Limb (tissue), 2 donors: ENCODE measurements around the gene PGM1.
A peak's percentile ranks its signal among the peaks of the same experiment; 100 is the strongest.

Experiments
- DNase-seq, 2 donors: peaks; one replicate each; pipeline ENCODE4 v3.0.0-alpha.2; 2016; ENCODE audit errors: extremely low spot score in 2 of 2

PGM1 gene

GRCh38 chr1:63633281-63633680 is 40.1 kb downstream of the PGM1 start:
- DNase-seq = no peak

- no peak for DNase-seq
Measured at GRCh38 chr1:63634471-63634870, 41.3 kb downstream of the PGM1 start.

DNA sequence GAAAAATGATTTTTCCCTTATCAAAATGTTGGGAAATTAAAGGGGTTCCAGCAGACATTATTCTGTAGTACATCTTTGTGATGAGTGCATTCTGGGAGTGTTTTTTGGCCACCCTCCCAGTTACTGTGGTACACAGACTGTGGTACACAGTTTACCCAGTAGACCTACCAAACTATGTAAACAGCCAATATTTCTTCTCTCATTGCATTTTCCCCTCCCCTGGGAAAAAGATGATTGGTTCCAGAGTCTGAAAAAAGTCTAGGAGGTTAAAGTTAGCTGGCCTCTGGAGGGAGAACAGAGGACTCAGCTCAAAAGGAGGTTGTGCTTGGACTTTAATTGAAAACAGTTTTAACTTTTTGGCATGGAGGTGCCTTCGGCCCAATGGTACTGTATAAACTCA is 42.5 kb downstream of the PGM1 start:
- DNase-seq = no peak

GRCh38 chr1:63636192-63637105 is 43.2 kb downstream of the PGM1 start:
- no peak for DNase-seq

GRCh38 chr1:63638471-63638870 is 45.3 kb downstream of the PGM1 start:
- no peak for DNase-seq

DNA sequence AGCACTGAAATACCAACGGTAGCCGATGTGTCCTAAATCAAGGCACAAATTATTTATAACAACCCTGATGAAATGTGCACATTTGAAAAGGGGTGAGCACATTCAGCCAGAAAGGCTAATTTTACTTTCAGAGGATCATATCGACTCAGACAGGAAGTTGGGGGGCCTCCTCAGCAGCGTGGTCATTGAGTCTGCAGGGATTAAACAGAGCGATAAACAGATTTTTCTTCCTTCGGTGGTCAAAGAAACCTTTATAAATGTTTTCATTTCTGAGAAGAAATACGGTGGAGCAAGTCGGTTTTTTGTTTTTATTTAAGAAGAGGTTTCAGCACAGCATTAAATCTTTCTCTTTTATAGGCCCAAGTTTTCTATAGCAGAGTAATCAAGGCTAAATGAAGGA is 45.7 kb downstream of the PGM1 start:
- no peak for DNase-seq

DNA sequence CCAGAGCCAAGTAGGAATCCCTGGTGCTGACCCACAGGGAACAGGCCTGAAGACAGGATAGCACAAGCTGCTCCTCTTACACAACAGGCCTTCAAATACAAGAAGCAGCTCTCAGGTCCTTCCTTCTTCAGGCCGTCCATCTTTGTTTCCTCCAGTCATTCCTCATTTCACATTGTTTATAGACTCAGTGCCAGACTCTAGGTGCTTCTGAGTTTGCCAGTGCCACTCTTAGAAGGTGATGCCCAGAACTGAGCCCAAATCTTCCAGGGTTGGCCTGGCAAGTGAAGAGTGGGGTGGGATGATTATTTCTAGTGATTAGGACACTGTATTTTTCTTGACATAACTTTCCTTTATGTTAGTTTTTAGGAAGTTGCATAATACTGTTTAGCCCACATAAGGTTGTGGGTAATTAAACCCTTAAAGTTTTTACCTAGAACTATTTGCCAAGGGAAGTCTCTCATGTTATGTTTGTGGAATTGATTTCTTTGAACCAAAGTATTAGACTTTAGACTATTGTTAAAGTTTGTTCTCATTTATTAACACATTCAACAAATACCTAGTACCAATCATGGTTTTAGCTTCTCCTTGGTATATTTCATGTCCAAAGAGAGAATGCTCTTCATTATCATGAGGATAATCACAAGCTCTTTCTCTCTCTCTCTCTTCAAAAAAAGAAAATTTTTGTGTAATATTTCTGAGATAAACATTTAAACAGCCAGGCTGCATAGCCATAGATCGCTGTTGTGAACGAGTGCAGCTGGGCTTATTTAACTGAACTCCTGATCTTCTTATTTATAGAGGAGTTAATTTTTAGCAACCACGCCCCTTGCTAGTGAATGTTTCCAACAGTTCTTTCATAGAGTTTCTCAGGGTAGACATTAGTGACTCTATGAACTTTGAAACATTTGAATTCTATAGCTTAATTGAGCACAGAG is 47.7 kb downstream of the PGM1 start:
- no peak for DNase-seq

DNA sequence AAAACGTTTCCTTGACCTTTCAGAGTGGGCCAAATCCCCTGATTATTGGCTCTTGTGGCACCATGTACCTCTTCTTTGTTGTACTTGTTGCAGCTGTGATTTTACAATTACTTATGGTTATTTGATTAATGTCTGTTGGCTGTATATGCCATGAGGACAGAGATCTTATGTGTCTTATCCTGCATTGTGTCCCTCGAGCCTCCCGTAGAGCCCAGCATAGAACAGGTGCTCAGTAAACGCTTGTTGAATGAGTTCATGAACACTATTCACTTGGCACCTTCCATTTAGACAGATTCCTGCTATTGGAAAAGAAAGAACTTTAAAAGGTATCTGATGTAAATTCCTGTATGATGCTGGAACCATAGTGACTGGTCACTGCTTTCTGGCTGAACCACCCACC is 48.4 kb downstream of the PGM1 start:
- DNase-seq = no peak

DNA sequence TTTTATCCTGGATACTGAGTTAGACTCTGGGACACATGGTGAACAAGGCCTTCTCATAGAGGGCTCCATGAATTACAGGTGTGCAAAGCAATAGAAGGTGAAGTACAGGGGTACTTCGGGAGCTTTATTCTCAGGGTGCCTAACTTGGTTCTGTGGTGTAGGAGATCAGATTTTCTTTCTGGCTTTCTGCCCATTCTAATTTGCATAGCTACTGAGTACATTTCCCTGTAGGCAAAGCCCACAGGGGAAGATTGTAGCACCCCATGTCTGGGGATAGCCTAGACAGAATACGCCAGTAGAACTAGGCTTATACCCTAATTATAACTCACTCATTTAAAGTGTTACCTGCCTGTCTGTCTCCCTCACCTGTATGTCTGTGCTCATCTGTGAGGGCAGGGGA is 49.7 kb downstream of the PGM1 start:
- DNase-seq = no peak

GRCh38 chr1:63643517-63643916 is 50.3 kb downstream of the PGM1 start:
- DNase-seq = no peak

DNA sequence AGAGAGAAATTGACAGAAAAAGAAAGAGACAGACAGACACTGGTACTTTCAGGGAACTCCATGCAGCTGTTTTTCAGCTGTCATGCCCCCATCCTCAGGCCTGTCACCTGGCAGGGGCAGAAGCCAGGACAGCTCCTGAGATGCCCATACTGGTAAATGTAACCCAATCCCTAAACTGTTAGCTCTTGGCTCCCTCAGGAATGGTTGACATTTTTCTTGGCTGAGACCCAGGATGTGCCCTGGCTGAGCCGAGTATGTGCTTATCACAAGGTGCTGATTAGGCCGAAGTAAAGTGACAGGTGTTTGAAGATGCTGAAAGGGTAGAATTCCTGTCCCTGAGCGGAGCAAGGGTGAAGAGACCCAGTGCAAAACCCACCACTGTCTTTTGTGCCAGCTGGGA is 50.7 kb downstream of the PGM1 start:
- no peak for DNase-seq

GRCh38 chr1:63645317-63645716 is 52.1 kb downstream of the PGM1 start:
- peak in 1 of 2 donors; percentile 78 for DNase-seq

DNA sequence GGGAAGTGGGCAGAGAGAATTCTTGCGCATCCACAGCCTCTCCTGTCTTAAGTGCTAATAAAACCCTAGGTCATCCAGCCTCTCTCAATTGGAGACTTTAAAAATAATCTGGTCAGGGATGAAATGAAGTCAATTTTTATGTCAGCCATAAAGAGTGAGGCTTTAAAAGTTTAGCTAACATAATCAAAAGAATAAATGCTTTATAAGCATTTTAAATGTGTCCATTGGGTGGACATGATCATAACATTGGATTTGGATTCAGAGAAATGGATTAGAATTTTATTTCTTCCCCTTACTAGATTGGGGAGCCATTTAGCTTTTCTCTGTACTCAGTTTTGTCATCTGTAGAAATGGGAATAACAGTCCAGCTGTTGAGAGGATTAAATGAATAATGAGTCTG is 55.5 kb downstream of the PGM1 start:
- DNase-seq = no peak

DNA sequence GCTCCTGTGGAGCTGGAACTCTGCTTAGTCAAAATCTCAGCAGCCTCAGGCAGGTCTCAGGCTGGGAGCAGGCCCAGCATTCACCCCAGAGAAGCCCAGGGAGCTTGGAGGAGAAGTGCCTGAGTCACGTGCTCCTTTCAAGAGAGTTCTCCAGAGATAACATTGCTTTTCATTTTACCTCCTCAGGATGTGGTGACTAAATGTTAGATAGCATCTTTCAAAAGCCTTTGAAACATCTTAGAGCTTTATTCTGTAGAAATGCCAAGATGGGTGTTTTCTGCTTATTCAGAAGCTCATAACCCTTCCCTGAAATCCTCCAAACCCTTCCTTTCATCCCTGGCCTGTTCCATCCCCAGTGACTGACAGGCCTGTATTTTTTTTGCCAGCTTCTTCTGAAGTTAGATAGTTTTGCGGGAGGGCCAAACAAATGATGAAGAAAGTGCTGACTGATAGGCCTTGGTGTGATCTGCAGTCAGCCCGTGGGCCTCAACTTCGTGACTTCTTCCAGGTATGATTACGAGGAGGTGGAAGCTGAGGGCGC is 58.0 kb downstream of the PGM1 start:
- no peak for DNase-seq

DNA sequence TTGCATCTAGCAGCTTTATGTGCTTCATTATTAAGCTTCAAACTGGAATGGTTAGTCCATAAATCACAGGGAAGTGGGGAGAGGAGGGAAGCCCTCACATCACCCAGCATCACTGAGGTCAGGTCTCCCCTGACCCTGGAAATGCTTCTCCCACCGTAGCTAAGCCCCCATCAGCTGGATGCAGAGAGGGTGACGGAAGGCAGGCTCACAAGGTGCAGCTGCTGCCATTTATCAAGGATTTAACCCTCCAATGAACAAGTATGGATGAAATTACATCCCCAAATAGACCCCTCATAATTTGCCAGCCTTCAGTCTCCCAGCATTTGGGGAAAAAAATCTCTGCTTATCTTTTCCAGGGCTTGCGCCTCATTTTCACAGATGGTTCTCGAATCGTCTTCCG is 60.8 kb downstream of the PGM1 start:
- no peak for DNase-seq

DNA sequence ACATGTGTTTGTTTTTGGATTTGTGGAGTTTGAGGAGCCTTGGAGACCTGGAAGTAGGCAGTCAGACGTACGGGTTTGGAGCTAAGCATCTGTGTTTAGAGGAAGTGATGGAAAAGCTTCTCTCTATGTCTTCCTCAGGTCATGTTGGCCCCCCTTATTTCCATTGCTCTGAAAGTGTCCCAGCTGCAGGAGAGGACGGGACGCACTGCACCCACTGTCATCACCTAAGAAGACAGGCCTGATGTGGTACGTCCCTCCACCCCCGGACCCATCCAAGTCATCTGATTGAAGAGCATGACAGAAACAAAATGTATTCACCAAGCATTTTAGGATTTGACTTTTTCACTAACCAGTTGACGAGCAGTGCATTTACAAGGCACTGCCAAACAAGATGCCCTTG is 66.2 kb downstream of the PGM1 start:
- DNase-seq = no peak

DNA sequence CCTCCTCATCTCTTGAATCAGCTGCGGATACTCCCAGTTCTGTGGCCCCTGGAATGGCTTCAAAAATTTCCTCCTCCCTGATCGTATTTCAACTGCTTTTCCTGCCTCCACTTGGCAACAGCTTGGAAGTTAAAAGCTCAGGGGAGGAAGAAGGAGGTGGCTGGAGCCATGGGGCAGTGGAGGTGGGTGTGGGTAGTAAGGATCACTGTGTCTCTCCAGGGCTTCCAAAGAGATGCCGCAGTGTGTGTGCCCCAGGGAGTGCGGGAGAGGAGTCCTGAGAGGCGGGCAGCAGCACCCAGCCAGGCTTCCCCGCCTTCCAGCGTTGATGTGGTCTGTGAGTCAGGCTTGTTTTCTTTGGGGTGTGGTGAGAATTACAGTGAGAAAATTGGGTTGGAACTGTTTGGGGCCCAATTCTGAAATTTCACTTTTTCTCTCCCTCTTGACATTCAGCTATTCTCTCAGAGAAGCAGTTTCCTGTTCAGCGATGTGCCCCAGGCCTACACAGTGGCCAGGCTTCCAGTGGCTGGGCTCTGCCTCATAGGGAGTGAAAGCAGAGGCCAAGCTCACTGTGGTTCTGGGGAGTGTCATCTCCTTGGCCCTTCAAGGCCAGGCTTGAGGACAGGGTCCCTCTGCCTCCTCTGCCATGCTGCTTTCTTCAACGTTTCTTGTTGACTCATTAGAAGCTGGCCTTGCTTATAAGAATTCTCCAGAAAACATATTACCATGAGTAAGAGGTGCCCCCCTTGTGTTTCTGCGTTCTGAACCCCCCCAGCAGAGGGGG is 69.0 kb downstream of the PGM1 start:
- DNase-seq = no peak

DNA sequence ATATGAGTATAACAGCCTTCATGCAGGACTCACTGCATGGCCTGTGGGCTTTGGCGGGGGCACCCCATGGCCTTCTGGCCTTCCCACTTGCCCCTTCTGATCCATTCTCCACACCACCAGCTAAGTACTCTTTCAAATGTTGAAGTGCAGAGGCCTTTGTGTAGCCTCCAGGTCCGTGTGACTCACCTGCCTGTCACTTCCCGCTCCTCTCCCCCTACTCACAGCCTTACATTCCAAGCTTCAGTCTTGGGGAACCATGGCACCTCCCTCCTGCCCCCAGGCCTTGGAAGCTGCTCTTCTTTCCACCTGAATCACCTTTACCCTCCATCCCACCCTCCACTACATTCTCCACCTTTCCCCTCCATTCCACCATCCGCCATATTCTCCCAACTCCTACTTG is 69.6 kb downstream of the PGM1 start:
- DNase-seq = no peak

DNA sequence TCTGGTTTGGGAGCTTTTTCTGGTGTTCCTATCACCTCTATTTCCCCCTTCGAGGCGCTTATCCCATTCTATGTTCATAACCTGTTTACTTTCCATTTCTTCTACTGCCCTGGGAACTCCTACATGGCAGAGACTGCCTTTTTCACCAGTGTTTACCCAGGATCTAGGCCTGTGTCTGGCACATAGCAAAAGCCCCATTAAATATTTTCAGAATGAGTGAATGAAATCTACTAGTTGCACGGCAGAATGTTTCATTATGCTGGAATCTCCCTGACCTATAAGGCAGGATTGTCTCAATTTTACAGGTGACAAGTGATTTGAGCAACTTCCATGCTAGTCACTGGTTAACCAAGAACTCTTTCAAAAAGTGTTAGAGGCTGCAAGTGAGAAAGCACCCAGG is 70.1 kb downstream of the PGM1 start:
- DNase-seq = no peak

GRCh38 chr1:63663873-63664272 is 70.7 kb downstream of the PGM1 start:
- DNase-seq = no peak

DNA sequence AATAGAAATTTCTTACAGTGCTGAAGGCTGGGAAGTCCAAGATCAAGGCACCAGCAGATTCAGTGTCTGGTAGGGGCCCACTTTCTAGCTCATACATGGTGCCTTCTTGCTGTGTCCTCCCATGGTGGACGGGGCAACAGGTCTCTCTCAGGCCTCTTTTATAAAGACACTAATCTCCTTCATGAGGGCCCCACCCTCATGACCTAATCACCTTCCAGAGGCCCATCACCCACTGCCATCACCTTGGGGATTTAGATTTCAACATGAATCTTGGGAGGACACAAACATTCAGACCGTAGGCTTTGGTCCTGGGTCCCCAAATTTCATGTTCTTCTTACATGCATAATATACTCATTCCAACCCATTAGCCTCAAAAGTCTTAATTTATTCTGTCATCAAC is 71.5 kb downstream of the PGM1 start:
- DNase-seq = no peak
